Endothelial cell (in vitro differentiated cells): Measurements from ENCODE around the gene SRBD1. TPM values are rescaled to one million over a fixed set of nuclear protein-coding genes. Genes with fewer than 3 reads are reported as not detected.

Experiments
- DNase-seq: peaks from one replicate; pipeline ENCODE4 v3.0.0; 2021; ENCODE audit warnings: low spot score
- H3K27ac Mint-ChIP-seq: one replicate; pipeline ENCODE4 v1.8.0; 2021; ENCODE audit warnings: mixed read lengths, inconsistent platforms; ENCODE audit not compliant: unreplicated experiment
- H3K27me3 Mint-ChIP-seq: one replicate; pipeline ENCODE4 v1.8.0; 2021; ENCODE audit warnings: mild to moderate bottlenecking, moderate library complexity, mixed read lengths, inconsistent platforms; ENCODE audit not compliant: unreplicated experiment
- H3K36me3 Mint-ChIP-seq: one replicate; pipeline ENCODE4 v1.8.0; 2021; ENCODE audit warnings: mild to moderate bottlenecking, low read depth, mixed read lengths, inconsistent platforms; ENCODE audit not compliant: unreplicated experiment
- H3K4me1 Mint-ChIP-seq: one replicate; pipeline ENCODE4 v1.8.0; 2021; ENCODE audit warnings: mild to moderate bottlenecking, mixed read lengths, inconsistent platforms; ENCODE audit not compliant: unreplicated experiment
- H3K4me3 Mint-ChIP-seq: one replicate; pipeline ENCODE4 v1.8.0; 2021; ENCODE audit warnings: mild to moderate bottlenecking, mixed read lengths, inconsistent platforms; ENCODE audit not compliant: unreplicated experiment
- H3K9me3 Mint-ChIP-seq: one replicate; pipeline ENCODE4 v1.8.0; 2021; ENCODE audit warnings: mixed read lengths, inconsistent platforms; ENCODE audit not compliant: unreplicated experiment
- total RNA-seq: library from RNA; stranded (reverse); fragmentation: NEBNext Ultra II Directional; extraction: Animal tissue kit (Norgen Biotek cat#: 25700); gene quantifications from one replicate; pipeline ENCODE4 v1.2.1, GENCODE V29; 2021; ENCODE audit not compliant: unreplicated experiment
- TF ChIP-seq, protein P1 (sequence below): fragments of 200-600 bp; sonication (generic); IDR thresholded peaks from one replicate; pipeline ENCODE4 v1.5.0; 2021; ENCODE audit warnings: antibody characterized with exemption; ENCODE audit not compliant: unreplicated experiment

Gene SRBD1
- total RNA-seq, 1 donor from 2014 or later, result 18.2 TPM

DNA sequence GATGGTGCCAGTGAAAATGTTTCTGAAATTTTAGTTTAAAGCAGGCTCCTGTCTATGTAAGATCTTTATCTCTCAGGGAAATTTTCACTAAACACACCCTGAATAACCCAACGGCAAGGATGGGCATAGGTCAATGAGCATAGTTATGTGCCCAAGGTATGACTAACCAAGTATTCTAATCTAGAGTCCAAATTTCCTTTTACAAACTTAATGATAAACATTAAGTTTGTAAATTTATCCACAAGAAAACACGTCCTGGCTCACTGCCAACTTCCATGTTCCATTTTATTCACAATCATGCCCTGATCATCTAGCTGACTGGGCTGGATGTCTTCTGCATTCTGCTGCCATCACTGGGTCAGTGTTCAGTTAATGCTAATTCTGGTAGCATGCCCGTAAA, 151.2 kb downstream of the SRBD1 start:
- Mint-ChIP-seq H3K27ac (no peak overlapping the region), H3K4me3 (no peak overlapping the region), H3K27me3 (peaks cover 2% of the 10 kb centered on the region), H3K4me1 (peaks cover 15% of the 10 kb centered on the region), H3K36me3 (no peaks in the 10 kb centered on the region), H3K9me3 (no peaks in the 10 kb centered on the region)
- no peak for DNase-seq
- TF ChIP-seq, protein P1, sequence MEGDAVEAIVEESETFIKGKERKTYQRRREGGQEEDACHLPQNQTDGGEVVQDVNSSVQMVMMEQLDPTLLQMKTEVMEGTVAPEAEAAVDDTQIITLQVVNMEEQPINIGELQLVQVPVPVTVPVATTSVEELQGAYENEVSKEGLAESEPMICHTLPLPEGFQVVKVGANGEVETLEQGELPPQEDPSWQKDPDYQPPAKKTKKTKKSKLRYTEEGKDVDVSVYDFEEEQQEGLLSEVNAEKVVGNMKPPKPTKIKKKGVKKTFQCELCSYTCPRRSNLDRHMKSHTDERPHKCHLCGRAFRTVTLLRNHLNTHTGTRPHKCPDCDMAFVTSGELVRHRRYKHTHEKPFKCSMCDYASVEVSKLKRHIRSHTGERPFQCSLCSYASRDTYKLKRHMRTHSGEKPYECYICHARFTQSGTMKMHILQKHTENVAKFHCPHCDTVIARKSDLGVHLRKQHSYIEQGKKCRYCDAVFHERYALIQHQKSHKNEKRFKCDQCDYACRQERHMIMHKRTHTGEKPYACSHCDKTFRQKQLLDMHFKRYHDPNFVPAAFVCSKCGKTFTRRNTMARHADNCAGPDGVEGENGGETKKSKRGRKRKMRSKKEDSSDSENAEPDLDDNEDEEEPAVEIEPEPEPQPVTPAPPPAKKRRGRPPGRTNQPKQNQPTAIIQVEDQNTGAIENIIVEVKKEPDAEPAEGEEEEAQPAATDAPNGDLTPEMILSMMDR, result no peak

DNA sequence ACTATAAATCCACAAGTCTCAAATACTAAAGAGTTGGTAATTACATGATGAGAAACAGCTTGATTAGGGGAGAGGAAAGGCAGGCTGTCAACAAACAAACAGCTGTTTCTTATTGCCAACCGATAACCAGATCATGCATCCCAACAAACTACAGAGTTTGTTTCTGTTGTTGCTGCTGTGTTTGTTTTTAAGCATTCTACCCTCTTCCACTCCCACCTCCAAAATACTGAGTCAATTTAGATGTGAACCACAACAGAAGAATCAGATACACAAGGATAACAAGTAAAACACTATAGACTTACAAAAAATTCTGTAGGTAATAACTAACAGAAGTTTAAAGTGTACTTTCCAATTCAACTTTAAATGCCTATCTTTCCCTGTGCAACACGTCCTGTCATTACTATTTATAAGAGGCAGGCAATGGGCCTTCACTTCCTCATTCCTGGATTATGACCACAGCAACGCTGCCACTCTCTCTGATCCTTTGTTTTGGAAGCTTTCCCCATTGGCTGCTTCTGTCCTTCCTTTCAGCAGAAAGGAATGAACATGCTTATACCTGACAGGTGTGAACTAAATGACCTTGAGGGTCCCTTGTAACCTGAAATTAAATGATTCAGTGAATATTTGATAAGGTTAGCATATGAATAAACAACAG, 152.0 kb downstream of the SRBD1 start:
- H3K4me1 Mint-ChIP-seq, result peaks cover 15% of the 10 kb centered on the region
- H3K27me3 Mint-ChIP-seq, result peaks cover 2% of the 10 kb centered on the region
- peak overlapping the region; percentile 76 for H3K27ac Mint-ChIP-seq
- TF ChIP-seq, protein P1, result no peak
- DNase-seq, result peak; percentile 14
- H3K4me3 Mint-ChIP-seq, result no peak overlapping the region
- H3K36me3 Mint-ChIP-seq, result no peaks in the 10 kb centered on the region
- H3K9me3 Mint-ChIP-seq, result no peaks in the 10 kb centered on the region

DNA sequence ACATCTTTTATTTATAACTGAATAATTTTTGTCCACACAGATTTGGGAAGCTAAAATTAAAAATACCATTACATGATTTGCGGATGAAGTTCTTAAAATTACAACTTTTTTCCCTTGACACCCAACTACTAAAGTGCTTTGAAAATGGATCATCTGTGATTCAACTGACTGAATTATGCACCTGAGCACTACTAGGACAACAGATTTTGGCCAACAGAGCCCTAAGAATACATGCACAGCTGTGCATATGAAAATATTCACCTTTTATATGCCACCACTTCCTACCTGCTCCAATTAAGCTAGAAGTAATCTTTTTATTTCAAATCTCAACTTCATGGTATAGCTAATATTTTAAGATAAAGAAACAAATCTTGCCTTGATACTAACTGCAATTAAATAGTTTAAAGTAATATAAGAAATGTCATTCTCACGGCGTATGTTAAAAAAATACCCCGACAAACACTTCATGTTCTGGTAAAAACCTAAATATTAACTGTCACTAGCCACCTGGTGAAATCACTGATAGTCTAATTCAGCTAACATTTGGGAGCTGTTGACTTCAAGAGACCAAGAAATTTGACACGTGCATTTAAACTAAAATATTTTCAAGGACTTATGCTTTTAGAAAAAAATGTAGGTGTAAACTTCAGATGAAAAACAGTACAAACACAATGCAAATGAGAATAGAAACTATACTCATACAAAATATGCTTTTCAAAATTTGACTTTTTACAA, 153.7 kb downstream of the SRBD1 start:
- H3K36me3 Mint-ChIP-seq, result no peaks in the 10 kb centered on the region
- H3K9me3 Mint-ChIP-seq, result no peaks in the 10 kb centered on the region
- peaks cover 15% of the 10 kb centered on the region for H3K4me1 Mint-ChIP-seq
- DNase-seq, result no peak
- no peak overlapping the region for H3K4me3 Mint-ChIP-seq
- no peak overlapping the region for H3K27ac Mint-ChIP-seq
- TF ChIP-seq, protein P1, result no peak
- peaks cover 2% of the 10 kb centered on the region for H3K27me3 Mint-ChIP-seq

DNA sequence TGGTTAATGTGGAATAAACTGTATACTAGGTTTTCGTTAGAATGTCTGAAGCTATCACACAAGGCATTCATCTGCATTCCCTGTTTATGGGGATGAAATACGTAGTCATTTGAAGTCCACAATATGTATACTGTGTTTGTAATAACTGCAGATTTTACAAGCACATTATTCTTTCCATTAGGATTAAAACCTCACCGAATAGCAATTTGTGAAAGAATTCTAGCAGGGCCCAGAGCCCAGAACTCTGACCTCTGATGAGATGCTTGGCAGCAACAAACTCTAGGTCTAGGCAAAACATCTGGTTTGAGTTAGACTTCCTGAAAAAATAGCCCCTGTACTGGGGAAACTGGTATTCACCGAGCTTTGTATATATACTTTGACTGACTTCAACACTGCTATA, 158.2 kb downstream of the SRBD1 start:
- DNase-seq, result no peak

More for the DNA sequence above, 158.2 kb downstream of the SRBD1 start:
- no peaks in the 10 kb centered on the region for H3K9me3 Mint-ChIP-seq
- TF ChIP-seq, protein P1, result no peak
- H3K27ac Mint-ChIP-seq, result no peak overlapping the region
- H3K4me1 Mint-ChIP-seq, result no peaks in the 10 kb centered on the region
- no peak overlapping the region for H3K4me3 Mint-ChIP-seq
- no peaks in the 10 kb centered on the region for H3K27me3 Mint-ChIP-seq
- no peaks in the 10 kb centered on the region for H3K36me3 Mint-ChIP-seq
